Ovary (tissue), 9 donors: ENCODE results near the gene TMEM260. TPM values are rescaled to one million over a fixed set of nuclear protein-coding genes. Genes with fewer than 3 reads are reported as not detected.
"Not testable (repeated sequence)": the region's sequence is repeated elsewhere in the genome, so short reads cannot be mapped to it uniquely, and the experiment has no call there.

Experiments used
- DNase-seq, 5 donors: peaks; one replicate each; pipeline ENCODE4 v3.0.0-alpha.2; 2019 to 2020
- H3K27ac ChIP-seq, 2 donors: fragments of 200-600 bp; one replicate each; pipeline versions ENCODE4 v1.5.1 to v1.8.0; 2019 to 2022
- H3K27me3 ChIP-seq: fragments of 200-600 bp; one replicate; pipeline ENCODE4 v1.8.0; 2022
- H3K36me3 ChIP-seq: fragments of 200-600 bp; sonication (generic); one replicate; pipeline ENCODE4 v1.5.1; 2019
- H3K4me1 ChIP-seq: one replicate; pipeline ENCODE4 v1.8.1; 2013; ENCODE audit warnings: mild to moderate bottlenecking, moderate library complexity; ENCODE audit not compliant: insufficient read depth
- H3K4me3 ChIP-seq: fragments of 200-600 bp; sonication (generic); one replicate; pipeline ENCODE4 v1.5.1; 2017
- H3K9me3 ChIP-seq, 2 donors: fragments of 200-600 bp in 1 of 2; sonication (generic) in 1 of 2; one replicate each; pipeline versions ENCODE4 v1.5.1 to v1.8.1; 2013 to 2019; ENCODE audit warnings: mild to moderate bottlenecking in 1 of 2, moderate library complexity in 1 of 2
- EP300 ChIP-seq: sonication (generic); formaldehyde crosslinking; IDR thresholded peaks from one replicate; pipeline ENCODE4 v1.6.1; 2017; ENCODE audit warnings: antibody characterized with exemption
- POLR2A ChIP-seq: fragments of 450-650 bp; IDR thresholded peaks from one replicate; pipeline ENCODE4 v1.6.1; 2017; ENCODE audit warnings: antibody characterized with exemption, mild to moderate bottlenecking, moderate library complexity
- WGBS, 3 donors: extraction: QIAGEN DNeasy Blood & Tissue Kit in 1 of 3; methylation state at CpG; one replicate each; pipeline versions ENCODE4 v1.1.5 to v1.1.7; 2013 to 2017; 5-methylcytosine and 5-hydroxymethylcytosine counted together
- intact Hi-C, 4 donors: fragments of 100-400 bp; cut with DNase I; formaldehyde crosslinking; loops; one replicate each; pipeline versions ENCODE4 v1.11.0 to v1.15.1; 2022 to 2023
- polyA plus RNA-seq, 2 donors: library from polyadenylated mRNA; stranded (reverse); fragments of 200-250 nt in 1 of 2; fragments of 350-450 nt in 1 of 2; fragmentation: Illumina TruSeq in 1 of 2; extraction: RNeasy Lipid Tissue Mini Kit (QIAGEN cat#74804) in 1 of 2; gene quantifications; one replicate each; pipeline ENCODE4 v1.2.3, GENCODE V29; 2013 to 2014
- total RNA-seq, 7 donors: library from RNA; depleted of rRNA in 2 of 7; stranded (reverse); fragments of >200 nt in 2 of 7; fragmentation: NEBNext Ultra II Directional in 3 of 7; extraction: Animal tissue kit (Norgen Biotek cat#: 25700) in 3 of 7; gene quantifications; one replicate each; pipeline versions ENCODE4 v1.1.0 to v1.2.4, GENCODE V29; 2016 to 2023
- TF ChIP-seq, protein P1 (sequence below), 3 donors: fragments of 450-650 bp in 2 of 3; fragments of 200-600 bp in 1 of 3; IDR thresholded peaks; one replicate each; pipeline versions ENCODE4 v1.5.1 to v1.8.0; 2016 to 2022; ENCODE audit warnings: antibody characterized with exemption in 3 of 3, mild to moderate bottlenecking in 1 of 3
- donor health status: DM: no; HTN: no; CAD: no; lungs with moderate emphysema.
- donor health status: DM: no; HTN: no; CAD: no.
- donor health status: Bipolar disorder and iron deficiency.
- donor health status: DM: yes; HTN: yes; CAD: no.
- donor health status: DM: no; HTN: no; CAD: no.
- donor health status: DM: yes; HTN: yes; CAD: no.

Gene TMEM260
- total and polyA plus RNA-seq, 9 donors: 12.8 to 28.1 (median 21.5) TPM

DNA sequence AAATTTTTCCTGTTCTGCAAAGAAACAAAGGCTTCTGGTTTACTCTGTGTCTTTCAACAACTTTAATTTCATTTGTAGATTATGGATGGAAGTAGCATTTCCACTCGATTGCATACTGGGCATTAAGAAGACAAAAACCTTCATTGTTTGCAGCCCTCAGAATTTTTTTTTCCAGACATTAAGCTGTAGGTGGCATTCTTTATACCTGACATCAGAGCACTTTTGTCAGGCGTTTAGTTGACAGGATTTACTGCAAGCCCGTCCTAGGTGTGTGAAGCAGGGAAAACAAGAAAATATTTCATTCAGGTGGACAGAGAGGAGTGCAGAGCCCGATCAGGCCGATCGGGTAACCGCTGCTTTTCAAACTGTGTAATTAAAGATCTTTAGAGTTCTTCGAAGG lies 107.5 kb downstream of the TMEM260 start:
- H3K4me3 ChIP-seq: no peak overlapping the region
- TF ChIP-seq, protein P1, sequence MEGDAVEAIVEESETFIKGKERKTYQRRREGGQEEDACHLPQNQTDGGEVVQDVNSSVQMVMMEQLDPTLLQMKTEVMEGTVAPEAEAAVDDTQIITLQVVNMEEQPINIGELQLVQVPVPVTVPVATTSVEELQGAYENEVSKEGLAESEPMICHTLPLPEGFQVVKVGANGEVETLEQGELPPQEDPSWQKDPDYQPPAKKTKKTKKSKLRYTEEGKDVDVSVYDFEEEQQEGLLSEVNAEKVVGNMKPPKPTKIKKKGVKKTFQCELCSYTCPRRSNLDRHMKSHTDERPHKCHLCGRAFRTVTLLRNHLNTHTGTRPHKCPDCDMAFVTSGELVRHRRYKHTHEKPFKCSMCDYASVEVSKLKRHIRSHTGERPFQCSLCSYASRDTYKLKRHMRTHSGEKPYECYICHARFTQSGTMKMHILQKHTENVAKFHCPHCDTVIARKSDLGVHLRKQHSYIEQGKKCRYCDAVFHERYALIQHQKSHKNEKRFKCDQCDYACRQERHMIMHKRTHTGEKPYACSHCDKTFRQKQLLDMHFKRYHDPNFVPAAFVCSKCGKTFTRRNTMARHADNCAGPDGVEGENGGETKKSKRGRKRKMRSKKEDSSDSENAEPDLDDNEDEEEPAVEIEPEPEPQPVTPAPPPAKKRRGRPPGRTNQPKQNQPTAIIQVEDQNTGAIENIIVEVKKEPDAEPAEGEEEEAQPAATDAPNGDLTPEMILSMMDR (IDR thresholded peaks at IDR 0.05): no peak
- TF ChIP-seq POLR2A: no peak
- TF ChIP-seq EP300: no peak
- no peak for DNase-seq
- intact Hi-C loops: no loop called here
- H3K9me3 ChIP-seq: no peaks in the 10 kb centered on the region
- WGBS, 3 donors: 67 to 69% (median 68%) methylated on average over 8 of the region's 8 CpGs
- no peak overlapping the region for H3K27ac ChIP-seq
- no peaks in the 10 kb centered on the region for H3K36me3 ChIP-seq
- no peaks in the 10 kb centered on the region for H3K4me1 ChIP-seq
- no peaks in the 10 kb centered on the region for H3K27me3 ChIP-seq

DNA sequence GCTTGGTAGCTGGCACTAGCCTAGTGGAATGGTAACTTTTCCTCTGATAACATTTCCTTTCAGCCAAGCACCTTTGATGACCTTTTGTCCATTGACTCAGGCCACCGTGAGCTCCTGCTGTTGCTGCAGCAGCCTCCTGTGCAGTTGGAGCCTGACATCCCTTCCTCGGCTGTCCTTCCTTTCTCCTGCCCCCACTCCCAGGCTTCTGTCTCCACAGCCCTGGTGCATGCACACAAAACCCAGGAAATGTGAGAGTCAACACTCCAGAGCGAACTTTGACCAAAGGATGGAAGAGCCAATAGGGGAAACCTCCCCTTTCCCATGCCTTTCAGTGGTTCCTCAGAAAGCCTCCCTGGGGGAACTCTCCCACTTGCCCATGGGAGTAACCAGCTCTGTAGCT lies 115.0 kb downstream of the TMEM260 start:
- DNase-seq: no peak
- H3K27me3 ChIP-seq: no peaks in the 10 kb centered on the region
- no peaks in the 10 kb centered on the region for H3K36me3 ChIP-seq
- no peaks in the 10 kb centered on the region for H3K4me1 ChIP-seq
- H3K9me3 ChIP-seq: no peaks in the 10 kb centered on the region
- no peak overlapping the region for H3K4me3 ChIP-seq
- TF ChIP-seq POLR2A (no peak), EP300 (no peak)
- TF ChIP-seq, protein P1 (IDR thresholded peaks at IDR 0.05): no peak
- WGBS, 3 donors: 79 to 84% (median 83%) methylated on average over 3 of the region's 3 CpGs
- intact Hi-C loops: no loop called here
- no peak overlapping the region for H3K27ac ChIP-seq

DNA sequence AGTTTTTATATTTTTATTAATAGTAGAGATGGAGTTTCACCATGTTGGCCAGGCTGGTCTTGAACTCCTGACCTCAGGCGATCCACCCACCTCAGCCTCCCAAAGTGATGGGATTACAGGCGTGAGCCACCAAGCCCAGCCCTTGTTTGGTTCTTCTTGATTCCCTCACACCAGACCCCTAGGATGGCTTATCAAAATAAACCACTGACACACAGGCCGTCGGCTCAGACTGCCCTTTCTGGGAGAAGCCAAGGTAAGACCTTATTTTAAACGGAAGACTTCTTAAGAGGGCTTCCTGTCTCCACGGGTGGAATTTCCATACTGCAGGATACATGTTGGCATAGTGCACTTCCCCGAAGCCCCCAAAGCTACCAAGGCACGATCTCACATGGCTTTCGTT lies 115.6 kb downstream of the TMEM260 start:
- intact Hi-C loops, H3K27ac ChIP-seq, H3K27me3 ChIP-seq, H3K9me3 ChIP-seq, DNase-seq, H3K4me1 ChIP-seq, H3K4me3 ChIP-seq, H3K36me3 ChIP-seq: not testable (repeated sequence)
- WGBS, 3 donors: 78 to 85% (median 78%) methylated on average over 9 of the region's 9 CpGs

Other genes with a start within 250 kb of the TMEM260 start
- not detected for gene OTX2, start 230.7 kb downstream of the TMEM260 start, total RNA-seq
- under 1 TPM in 1 of 2 donors, not detected in 1; 0.06 TPM for gene OTX2, start 230.7 kb downstream of the TMEM260 start, polyA plus RNA-seq